IMR-90 (cell line): ENCODE data around the gene PDE4B. TPM values are rescaled to one million over a fixed set of nuclear protein-coding genes. Genes with fewer than 3 reads are reported as not detected.
A peak's percentile ranks its signal among the peaks of the same experiment; 100 is the strongest.

Source experiments
- ATAC-seq: fragments of 200-7000 bp; cut with Tn5 transposase; 2 replicates; pipeline ENCODE4 v1.9.1; 2020; ENCODE audit warnings: low read depth, mild to moderate bottlenecking, moderate library complexity
- BruUV-seq: library from RNA; stranded (reverse); fragments of 400-500 nt; replicated peaks from 2 replicates; lab custom pipeline; 2021; lab: Mats Ljungman, UMichigan
- CTCF ChIA-PET: fragments of 300-600 bp; formaldehyde crosslinking; extraction: SDS; loops from one replicate; lab custom pipeline; 2021; ENCODE audit warnings: antibody characterized with exemption; lab: Yijun Ruan, JAX
- POLR2A ChIA-PET: fragments of 300-600 bp; sonication (Branson Sonifier 250); formaldehyde crosslinking; loops from one replicate; lab custom pipeline; 2022; ENCODE audit warnings: antibody characterized with exemption; ENCODE audit not compliant: unreplicated experiment; lab: Charles Lee
- DNase-seq: peaks from one replicate; pipeline ENCODE4 v3.0.0; 2013
- H2AFZ ChIP-seq: replicated peaks from 2 replicates; pipeline ENCODE3; 2013; ENCODE audit warnings: low read length, mild to moderate bottlenecking; ENCODE audit not compliant: poor library complexity
- H2AK5ac ChIP-seq: 2 replicates; pipeline ENCODE4 v1.6.1; 2013; ENCODE audit warnings: low read depth, low read length, inconsistent platforms
- H2AK9ac ChIP-seq: replicated peaks from 2 replicates; pipeline ENCODE3; 2013; ENCODE audit warnings: mild to moderate bottlenecking, low read depth, low read length, moderate library complexity; ENCODE audit not compliant: poor library complexity
- H2BK120ac ChIP-seq: 2 replicates; pipeline ENCODE4 v1.6.1; 2013; ENCODE audit warnings: low read depth, low read length, inconsistent platforms
- H2BK15ac ChIP-seq: 3 replicates; pipeline ENCODE4 v1.6.1; 2013; ENCODE audit warnings: low read depth, low read length, inconsistent platforms
- H2BK20ac ChIP-seq: 2 replicates; pipeline ENCODE4 v1.6.1; 2013; ENCODE audit warnings: low read depth, mild to moderate bottlenecking, inconsistent platforms, low read length, moderate library complexity
- H2BK5ac ChIP-seq: 2 replicates; pipeline ENCODE4 v1.6.1; 2013; ENCODE audit warnings: mild to moderate bottlenecking, low read depth, low read length, inconsistent platforms; ENCODE audit not compliant: poor library complexity, severe bottlenecking
- H3K14ac ChIP-seq: replicated peaks from 2 replicates; pipeline ENCODE4 v1.6.1; 2013; ENCODE audit warnings: low read depth, low read length, inconsistent platforms
- H3K18ac ChIP-seq: 2 replicates; pipeline ENCODE4 v1.6.1; 2013; ENCODE audit warnings: low read depth, low read length, control low read depth
- H3K23ac ChIP-seq: 2 replicates; pipeline ENCODE4 v1.6.1; 2013; ENCODE audit warnings: low read depth, low read length, inconsistent platforms
- H3K27ac ChIP-seq: 2 replicates; pipeline ENCODE4 v1.5.1; 2013; ENCODE audit warnings: mild to moderate bottlenecking, control low read depth, low read length; ENCODE audit not compliant: insufficient read depth
- H3K27me3 ChIP-seq: 2 replicates; pipeline ENCODE4 v1.6.1; 2013; ENCODE audit warnings: low read length; ENCODE audit not compliant: control insufficient read depth, insufficient read depth
- H3K36me3 ChIP-seq: 2 replicates; pipeline ENCODE4 v1.6.1; 2013; ENCODE audit warnings: low read length, mixed read lengths; ENCODE audit not compliant: control insufficient read depth, insufficient read depth
- H3K4ac ChIP-seq: 2 replicates; pipeline ENCODE4 v1.6.1; 2013; ENCODE audit warnings: low read depth, low read length, inconsistent platforms
- H3K4me1 ChIP-seq: 2 replicates; pipeline ENCODE4 v1.6.1; 2013; ENCODE audit warnings: low read length, mixed read lengths; ENCODE audit not compliant: control insufficient read depth, insufficient read depth
- H3K4me2 ChIP-seq: 2 replicates; pipeline ENCODE4 v1.6.1; 2013; ENCODE audit warnings: low read depth, mild to moderate bottlenecking, control low read depth, low read length, moderate library complexity
- H3K4me3 ChIP-seq: 2 replicates; pipeline ENCODE4 v1.5.1; 2013; ENCODE audit warnings: low read depth, mild to moderate bottlenecking, control low read depth, low read length, moderate library complexity; ENCODE audit not compliant: insufficient read depth
- H3K56ac ChIP-seq: 2 replicates; pipeline ENCODE4 v1.6.1; 2013; ENCODE audit warnings: low read length, inconsistent platforms; ENCODE audit not compliant: insufficient read depth; ENCODE audit errors: extremely low read depth
- H3K79me1 ChIP-seq, 2 experiments: 2 replicates each; pipeline ENCODE4 v1.6.1; 2013; ENCODE audit warnings: low read length in 2 of 2, inconsistent platforms in 1 of 2, low read depth in 1 of 2
- H3K9ac ChIP-seq: 2 replicates; pipeline ENCODE4 v1.6.1; 2013; ENCODE audit warnings: low read depth, low read length, control low read depth
- H3K9me1 ChIP-seq: 2 replicates; pipeline ENCODE4 v1.6.1; 2013; ENCODE audit warnings: low read length, inconsistent platforms; ENCODE audit not compliant: insufficient read depth
- H3K9me3 ChIP-seq: 2 replicates; pipeline ENCODE4 v1.6.1; 2013; ENCODE audit warnings: low read length; ENCODE audit not compliant: control insufficient read depth, insufficient read depth
- H4K20me1 ChIP-seq: 2 replicates; pipeline ENCODE4 v1.6.1; 2013; ENCODE audit warnings: low read length, inconsistent platforms; ENCODE audit not compliant: insufficient read depth
- H4K5ac ChIP-seq: 2 replicates; pipeline ENCODE4 v1.6.1; 2013; ENCODE audit warnings: mild to moderate bottlenecking, low read depth, low read length, control low read depth
- H4K8ac ChIP-seq, 2 experiments: 2 replicates each; pipeline ENCODE4 v1.6.1; 2013; ENCODE audit warnings: low read depth in 2 of 2, low read length in 2 of 2, control low read depth in 1 of 2, inconsistent platforms in 1 of 2
- H4K91ac ChIP-seq: 2 replicates; pipeline ENCODE4 v1.6.1; 2013; ENCODE audit warnings: low read depth, low read length, inconsistent platforms; ENCODE audit not compliant: insufficient read depth
- FOS ChIP-seq: fragments of 150-350 bp; IDR thresholded peaks from 2 replicates; pipeline ENCODE4 v1.6.1; 2016; ENCODE audit warnings: low read depth, low read length
- MAFK ChIP-seq: IDR thresholded peaks from 2 replicates; pipeline ENCODE4 v1.6.1; 2012; ENCODE audit warnings: low read depth, low read length, improper control_type of control experiment
- WGBS, 2 experiments: methylation state at CpG; one replicate each; pipeline versions ENCODE4 v1.1.5 to v1.1.7; 2013; ENCODE audit warnings: missing lambda C conversion rate in 2 of 2; ENCODE audit not compliant: insufficient read length in 1 of 2; ENCODE audit errors: extremely low coverage in 2 of 2; 5-methylcytosine and 5-hydroxymethylcytosine counted together
- dilution Hi-C: fragments of 300-500 bp; cut with HindIII; formaldehyde crosslinking; loops from one replicate; pipeline ENCODE4 v1.14.3; 2018; ENCODE audit warnings: low sequenced_read_pairs; ENCODE audit not compliant: unreplicated experiment
- in situ Hi-C: fragments of 300-500 bp; cut with MboI; formaldehyde crosslinking; loops from 3 replicates; pipeline ENCODE4 v1.14.3; 2019; ENCODE audit warnings: low sequenced_read_pairs, inconsistent platforms, mixed read lengths
- intact Hi-C: fragments of 100-400 bp; cut with micrococcal nuclease; formaldehyde crosslinking; loops from 2 replicates; pipeline ENCODE4 v1.10.0; 2022
- polyA plus RNA-seq, 3 experiments: library from polyadenylated mRNA; depleted of rRNA; stranded (reverse); fragments of >200 nt; gene quantifications; 2 replicates each; pipeline ENCODE4 v1.2.3, GENCODE V29; 2012; ENCODE audit warnings: low replicate concordance in 1 of 3
- total RNA-seq: library from RNA; depleted of rRNA; stranded (reverse); fragments of >200 nt; gene quantifications from 2 replicates; pipeline ENCODE4 v1.2.3, GENCODE V29; 2012

The PDE4B gene
- total and polyA plus RNA-seq, 2 of the 4 experiments (the other 2 are of a cell fraction): 5.8 to 21.3 TPM

DNA sequence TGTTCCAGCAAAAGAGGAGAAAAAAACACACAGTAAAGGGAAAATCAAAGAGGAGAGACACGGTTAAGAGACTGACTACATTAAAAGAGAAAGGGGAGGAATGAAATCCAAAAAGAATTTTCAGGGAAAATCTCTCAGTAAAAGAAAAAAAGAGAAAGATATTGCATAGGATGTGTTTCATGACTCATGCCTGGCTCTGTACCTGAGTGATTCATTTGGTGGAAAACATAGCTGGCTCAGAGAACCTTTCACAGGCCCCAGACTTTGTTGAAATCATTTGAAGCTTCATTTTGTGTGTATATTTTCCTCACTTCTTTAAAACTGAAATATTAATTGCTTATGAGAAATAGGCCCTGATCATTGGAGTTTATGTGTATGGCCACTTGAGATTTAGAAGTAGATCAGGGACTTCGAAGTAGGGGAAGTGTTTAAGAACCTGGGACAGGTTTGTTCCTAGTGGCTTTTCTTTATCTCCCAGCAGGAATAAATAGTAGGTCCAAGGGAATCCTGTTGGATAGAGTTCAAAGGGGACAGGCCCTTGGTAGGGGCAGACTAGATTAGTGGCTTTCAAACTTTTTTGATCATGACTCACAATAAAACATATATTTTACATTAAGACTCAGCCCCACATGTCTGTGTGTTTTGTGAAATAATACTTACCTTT is 502.1 kb downstream of the PDE4B start:
- H3K79me1 ChIP-seq: no peaks in the 10 kb centered on the region
- no peaks in the 10 kb centered on the region for H3K36me3 ChIP-seq
- H2BK15ac ChIP-seq: no peak overlapping the region
- no peak overlapping the region for H3K14ac ChIP-seq
- no TSS peak for BruUV-seq
- dilution Hi-C loops (no loop called here), in situ Hi-C loops (no loop called here), intact Hi-C loops (no loop called here)
- no peaks in the 10 kb centered on the region for H4K20me1 ChIP-seq
- no peak overlapping the region for H3K23ac ChIP-seq
- H4K5ac ChIP-seq: peak overlapping the region; percentile 58; the same call in 1 of the 2 replicates
- no peak overlapping the region for H3K27ac ChIP-seq
- no peak overlapping the region for H2AFZ ChIP-seq
- POLR2A ChIA-PET: no interaction called here
- no peak overlapping the region for H4K8ac ChIP-seq
- CTCF ChIA-PET: no interaction called here
- no peak overlapping the region for H3K9ac ChIP-seq
- ATAC-seq (no peak), DNase-seq (peak; percentile 70)
- H3K27me3 ChIP-seq: no peaks in the 10 kb centered on the region
- no peak overlapping the region for H4K91ac ChIP-seq
- no peak for TF ChIP-seq MAFK
- peak; percentile 76; the same call in 1 of the 2 replicates for TF ChIP-seq FOS
- no peak overlapping the region for H3K4me2 ChIP-seq
- no peak overlapping the region for H2BK20ac ChIP-seq
- H3K4me3 ChIP-seq: no peak overlapping the region
- H3K56ac ChIP-seq: no peak overlapping the region
- H2BK120ac ChIP-seq: no peak overlapping the region
- peaks cover 6% of the 10 kb centered on the region for H3K4me1 ChIP-seq
- H2AK9ac ChIP-seq: no peak overlapping the region
- no peaks in the 10 kb centered on the region for H3K9me1 ChIP-seq
- no peak overlapping the region for H3K4ac ChIP-seq
- peak overlapping the region; percentile 34; the same call in 1 of the 2 replicates for H3K18ac ChIP-seq
- 40% methylated on average over 1 of the region's 2 CpGs; no CpG with 5 or more reads in 1 of the 2 experiments for WGBS, 2 experiments
- no peaks in the 10 kb centered on the region for H3K9me3 ChIP-seq
- H2AK5ac ChIP-seq: no peak overlapping the region
- H2BK5ac ChIP-seq: no peak overlapping the region
